ENCODE measurements around the gene SPECC1L. TPM values are rescaled to one million over a fixed set of nuclear protein-coding genes. Genes with fewer than 3 reads are reported as not detected.

Gene SPECC1L
- total and polyA plus RNA-seq, 10 donors, result 5.0 to 65.4 (median 41.5) TPM

- DNase-seq, result peak; percentile 92
- peaks cover 0 to 10% (median 0%) of the 10 kb centered on the region in 7 donors for H3K27me3 ChIP-seq (replicated peaks in 1 of 7)
- TF ChIP-seq POLR2A (IDR thresholded peaks at IDR 0.05), result no peak
- TF ChIP-seq CTCF (IDR thresholded peaks at IDR 0.05 in 8 of 11, conservative IDR thresholded peaks at IDR 0.05 in 3 of 11), result peak in 1 of 11 experiments; percentile 14
- peak overlapping the region; percentile 8 to 96 (median 78) for H3K27ac ChIP-seq
- intact Hi-C loops (cut with DNase I; ENCODE audit: low total_unique reads), result loop anchor here (5.0 kb wide), 1 partner anchor 83 kb away; no protein-coding TSS in a partner anchor
- no peaks in the 10 kb centered on the region for H3K9me3 ChIP-seq
- H3K36me3 ChIP-seq, result no peaks in the 10 kb centered on the region
- H3K4me1 ChIP-seq, result peaks cover 24 to 98% (median 79%) of the 10 kb centered on the region in 6 donors
- 14 to 47% (median 17%) methylated on average over 33 to 105 of the region's 105 CpGs for WGBS, 5 donors
- peak overlapping the region; percentile 47 to 74 (median 63) for H3K4me3 ChIP-seq
These were observed 153.6 kb downstream of the SPECC1L start for GRCh38 chr22:24424001-24424900.

GRCh38 chr22:24424901-24425775 lies 154.5 kb downstream of the SPECC1L start:
- intact Hi-C loops (cut with DNase I; ENCODE audit: low total_unique reads), result loop anchor here (5.0 kb wide), 1 partner anchor 82 kb away; no protein-coding TSS in a partner anchor
- H3K27ac ChIP-seq, result peak overlapping the region in 6 of 8 donors; percentile 5 to 96 (median 84)
- 81 to 91% (median 82%) methylated on average over 12 to 32 of the region's 32 CpGs for WGBS, 5 donors

GRCh38 chr22:24426436-24426835 lies 155.8 kb downstream of the SPECC1L start:
- Histone ChIP-seq H3K4me3 (peak overlapping the region in 2 of 8 donors; percentile 42 to 74), H3K27ac (peak overlapping the region; percentile 76 to 96 (median 90)), H3K36me3 (no peaks in the 10 kb centered on the region), H3K27me3 (replicated peaks in 1 of 7) (peaks cover 0 to 10% (median 0%) of the 10 kb centered on the region in 7 donors), H3K4me1 (peaks cover 29 to 99% (median 81%) of the 10 kb centered on the region in 6 donors), H3K9me3 (no peaks in the 10 kb centered on the region)
- TF ChIP-seq CTCF (IDR thresholded peaks at IDR 0.05 in 8 of 11, conservative IDR thresholded peaks at IDR 0.05 in 3 of 11) (no peak), POLR2AphosphoS5 (IDR thresholded peaks at IDR 0.05) (no peak), POLR2A (IDR thresholded peaks at IDR 0.05) (no peak)
- 70 to 92% (median 89%) methylated on average over 4 of the region's 4 CpGs for WGBS, 5 donors
- intact Hi-C loops (cut with DNase I; ENCODE audit: low total_unique reads), result no loop called here
- no peak for DNase-seq

More at GRCh38 chr22:24424901-24425775, 154.5 kb downstream of the SPECC1L start:
- H3K4me1 ChIP-seq, result peaks cover 31 to 99% (median 80%) of the 10 kb centered on the region in 6 donors
- no peak for TF ChIP-seq POLR2AphosphoS5 (IDR thresholded peaks at IDR 0.05)
- TF ChIP-seq POLR2A (IDR thresholded peaks at IDR 0.05), result no peak
- TF ChIP-seq CTCF (IDR thresholded peaks at IDR 0.05 in 8 of 11, conservative IDR thresholded peaks at IDR 0.05 in 3 of 11), result no peak
- no peaks in the 10 kb centered on the region for H3K36me3 ChIP-seq
- H3K4me3 ChIP-seq, result peak overlapping the region; percentile 47 to 74 (median 63)
- DNase-seq, result no peak
- peaks cover 0 to 10% (median 0%) of the 10 kb centered on the region in 7 donors for H3K27me3 ChIP-seq (replicated peaks in 1 of 7)
- H3K9me3 ChIP-seq, result no peaks in the 10 kb centered on the region
